Measurements from ENCODE around the gene NKAIN2.
A peak's percentile ranks its signal among the peaks of the same experiment; 100 is the strongest.

NKAIN2 gene

GRCh38 chr6:124866040-124866439 lies 1062.4 kb downstream of the NKAIN2 start:
- no peak for DNase-seq (ENCODE audit: low read depth)
- H3K4me3 ChIP-seq (ENCODE audit: low read depth, low read length), result no peak overlapping the region

GRCh38 chr6:124867121-124867520 lies 1063.5 kb downstream of the NKAIN2 start:
- TF ChIP-seq, protein P1, sequence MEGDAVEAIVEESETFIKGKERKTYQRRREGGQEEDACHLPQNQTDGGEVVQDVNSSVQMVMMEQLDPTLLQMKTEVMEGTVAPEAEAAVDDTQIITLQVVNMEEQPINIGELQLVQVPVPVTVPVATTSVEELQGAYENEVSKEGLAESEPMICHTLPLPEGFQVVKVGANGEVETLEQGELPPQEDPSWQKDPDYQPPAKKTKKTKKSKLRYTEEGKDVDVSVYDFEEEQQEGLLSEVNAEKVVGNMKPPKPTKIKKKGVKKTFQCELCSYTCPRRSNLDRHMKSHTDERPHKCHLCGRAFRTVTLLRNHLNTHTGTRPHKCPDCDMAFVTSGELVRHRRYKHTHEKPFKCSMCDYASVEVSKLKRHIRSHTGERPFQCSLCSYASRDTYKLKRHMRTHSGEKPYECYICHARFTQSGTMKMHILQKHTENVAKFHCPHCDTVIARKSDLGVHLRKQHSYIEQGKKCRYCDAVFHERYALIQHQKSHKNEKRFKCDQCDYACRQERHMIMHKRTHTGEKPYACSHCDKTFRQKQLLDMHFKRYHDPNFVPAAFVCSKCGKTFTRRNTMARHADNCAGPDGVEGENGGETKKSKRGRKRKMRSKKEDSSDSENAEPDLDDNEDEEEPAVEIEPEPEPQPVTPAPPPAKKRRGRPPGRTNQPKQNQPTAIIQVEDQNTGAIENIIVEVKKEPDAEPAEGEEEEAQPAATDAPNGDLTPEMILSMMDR (IDR thresholded peaks at IDR 0.05; ENCODE audit: insufficient read depth, low read depth, low read length, missing control alignments), result no peak
- H3K4me3 ChIP-seq (ENCODE audit: low read depth, low read length), result no peak overlapping the region
- no peak for DNase-seq (ENCODE audit: low read depth)

More at GRCh38 chr6:124866040-124866439, 1062.4 kb downstream of the NKAIN2 start:
- TF ChIP-seq, protein P1 (IDR thresholded peaks at IDR 0.05; ENCODE audit: insufficient read depth, low read depth, low read length, missing control alignments), result no peak

DNA sequence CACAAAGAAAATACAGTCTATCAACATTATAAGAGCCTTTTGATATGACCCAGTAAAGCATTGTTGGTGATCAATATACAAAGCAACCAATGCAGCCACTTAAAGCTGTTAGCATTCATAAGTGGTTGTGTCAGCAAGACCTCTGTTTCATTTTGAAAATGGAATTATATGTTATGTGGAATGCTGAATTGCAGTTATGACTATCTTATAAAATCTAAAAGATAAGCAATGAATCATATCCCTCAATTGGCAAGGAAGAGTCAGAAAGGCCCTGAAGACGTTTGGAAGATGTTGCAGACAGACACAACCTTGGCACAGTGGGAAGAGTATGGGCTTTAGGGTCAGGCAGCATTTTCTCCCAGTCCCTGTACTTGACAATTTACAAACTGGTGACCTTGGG lies 1064.8 kb downstream of the NKAIN2 start:
- no peak for DNase-seq (ENCODE audit: low read depth)
- H3K4me3 ChIP-seq (ENCODE audit: low read depth, low read length), result no peak overlapping the region
- TF ChIP-seq, protein P1 (IDR thresholded peaks at IDR 0.05; ENCODE audit: insufficient read depth, low read depth, low read length, missing control alignments), result no peak

GRCh38 chr6:124869416-124869815 lies 1065.8 kb downstream of the NKAIN2 start:
- no peak for DNase-seq (ENCODE audit: low read depth)
- no peak overlapping the region for H3K4me3 ChIP-seq (ENCODE audit: low read depth, low read length)
- TF ChIP-seq, protein P1 (IDR thresholded peaks at IDR 0.05; ENCODE audit: insufficient read depth, low read depth, low read length, missing control alignments), result no peak

GRCh38 chr6:124870611-124871459 lies 1067.2 kb downstream of the NKAIN2 start:
- H3K4me3 ChIP-seq (ENCODE audit: low read depth, low read length), result no peak overlapping the region
- TF ChIP-seq, protein P1 (IDR thresholded peaks at IDR 0.05; ENCODE audit: insufficient read depth, low read depth, low read length, missing control alignments), result no peak
- DNase-seq (ENCODE audit: low read depth), result no peak

DNA sequence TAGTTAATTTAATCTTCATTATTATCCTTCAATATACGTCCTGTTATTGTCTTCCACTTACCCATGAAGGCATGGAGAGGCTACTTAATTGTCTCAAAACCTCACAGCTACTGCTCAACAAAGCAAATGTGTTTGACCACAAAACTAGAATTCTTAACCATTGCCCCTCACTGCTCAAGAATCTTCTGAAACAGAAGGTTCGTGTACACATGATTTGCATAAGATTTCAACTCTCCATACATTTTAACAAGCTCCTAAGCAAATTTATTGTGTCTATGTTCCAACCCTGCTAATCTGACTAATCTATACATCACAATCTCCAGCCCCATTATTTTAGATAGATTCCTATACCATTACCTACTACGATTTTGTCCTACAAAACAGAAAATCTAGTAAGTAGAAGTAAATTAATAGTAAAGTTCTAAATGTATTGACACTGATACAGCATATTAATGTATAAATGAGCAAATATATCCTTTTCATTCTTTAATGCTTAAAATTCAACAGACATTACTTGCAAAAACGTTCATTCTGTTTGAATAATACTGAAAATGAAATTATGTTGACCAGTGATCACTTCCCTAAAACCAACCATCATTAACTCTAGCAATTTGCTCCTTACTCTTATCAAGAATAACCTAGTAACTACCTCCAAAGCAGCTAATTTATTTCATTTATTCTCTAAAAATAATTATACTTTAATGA lies 1068.8 kb downstream of the NKAIN2 start:
- H3K4me3 ChIP-seq (ENCODE audit: low read depth, low read length), result no peak overlapping the region
- TF ChIP-seq, protein P1 (IDR thresholded peaks at IDR 0.05; ENCODE audit: insufficient read depth, low read depth, low read length, missing control alignments), result no peak
- peak; percentile 4 for DNase-seq (ENCODE audit: low read depth)

Measured in GM12865 (cell line).